NCI-H1694 treated with DMSO at 0.1 percent for 48 hours (cell line): ENCODE data around the gene MTX1.
"Not testable (repeated sequence)": the region's sequence is repeated elsewhere in the genome, so short reads cannot be mapped to it uniquely, and the experiment has no call there.

Source experiments
- DNase-seq: peaks from one replicate; lab custom pipeline; 2025; lab: John Stamatoyannopoulos, UW

Gene MTX1

DNA sequence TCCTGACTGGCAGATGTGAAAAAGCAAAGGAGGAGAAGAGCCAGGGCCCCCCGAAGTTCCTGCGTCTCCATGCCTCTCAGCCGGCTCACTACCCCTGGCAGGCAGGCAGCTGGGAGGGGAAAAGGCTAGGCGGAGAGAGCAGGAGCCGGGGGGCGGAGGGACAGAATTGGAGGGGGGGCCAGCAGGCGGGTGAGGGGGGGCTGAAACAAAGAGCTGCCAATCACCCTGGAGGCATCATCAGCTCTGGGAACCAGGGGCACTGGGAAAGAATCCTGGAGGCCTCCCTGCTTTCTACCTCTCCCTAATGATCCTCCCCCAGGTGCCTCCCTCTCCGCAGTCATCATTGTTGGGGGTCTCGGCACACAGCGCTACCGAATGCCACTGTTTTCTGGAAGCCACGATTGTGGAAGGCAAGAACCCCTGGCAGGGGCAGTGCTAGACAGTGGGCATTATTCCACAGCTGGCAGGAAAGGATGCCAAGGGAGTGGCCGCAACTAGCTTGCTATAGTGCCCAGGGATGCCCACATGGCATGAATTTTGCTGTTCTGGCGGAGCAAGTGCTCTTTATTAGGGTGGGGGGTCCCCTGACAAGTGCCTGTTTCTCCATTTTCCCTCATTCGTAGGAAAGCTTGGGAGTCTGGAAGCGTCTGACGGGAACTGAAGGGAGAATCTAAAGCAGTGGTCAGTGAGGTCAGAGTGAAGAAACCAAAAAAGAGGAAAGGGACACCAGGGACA is 522 bp upstream of the MTX1 start, which contains the start of gene THBS3:
THBS3 (minus strand) TSS at position 92 of the 735 bp plus-strand sequence; CDS start at position 71, 21 bp downstream.
- DNase-seq: peak; percentile 88

GRCh38 chr1:155209312-155209721 is 822 bp downstream of the MTX1 start:
- DNase-seq: no peak

GRCh38 chr1:155210314-155211104 is 2.0 kb downstream of the MTX1 start:
- DNase-seq: no peak

DNA sequence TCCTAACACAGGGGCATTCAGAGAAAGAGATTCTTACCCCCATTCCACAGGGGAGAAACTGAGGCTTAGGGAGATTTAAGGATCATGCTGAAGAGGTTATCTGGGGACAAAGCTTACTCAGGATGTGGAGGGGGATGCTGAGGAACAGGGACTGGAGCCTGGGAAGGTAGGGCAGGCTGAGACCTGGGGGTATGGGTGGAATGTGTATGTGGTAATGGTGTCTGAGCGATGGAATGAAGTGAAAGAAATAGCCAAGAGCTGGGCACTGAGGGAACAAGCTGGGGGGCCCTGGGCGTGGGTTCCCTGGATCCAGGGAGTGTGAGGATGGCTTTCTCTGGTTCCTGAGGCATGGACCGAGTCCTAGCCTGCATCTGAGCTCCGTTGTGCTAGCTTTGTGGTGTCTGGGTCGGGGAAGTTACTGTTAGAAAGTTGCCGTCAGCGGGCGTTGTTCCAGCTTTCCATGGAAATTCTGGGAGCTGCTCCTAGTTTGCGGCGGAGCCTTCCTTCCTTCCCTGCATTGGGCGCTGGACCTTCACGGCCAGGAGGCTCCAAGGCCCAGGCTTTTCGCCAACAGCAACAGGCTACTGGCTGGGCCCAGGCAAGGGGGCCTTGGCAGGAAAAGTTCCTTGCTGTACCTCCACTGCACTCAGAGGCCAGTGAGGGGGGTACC is 3.0 kb downstream of the MTX1 start:
- DNase-seq: not testable (repeated sequence)

- not testable (repeated sequence) for DNase-seq
Measured at GRCh38 chr1:155212051-155212440, 3.6 kb downstream of the MTX1 start.

GRCh38 chr1:155214702-155215101 is 6.2 kb downstream of the MTX1 start:
- DNase-seq: not testable (repeated sequence)

DNA sequence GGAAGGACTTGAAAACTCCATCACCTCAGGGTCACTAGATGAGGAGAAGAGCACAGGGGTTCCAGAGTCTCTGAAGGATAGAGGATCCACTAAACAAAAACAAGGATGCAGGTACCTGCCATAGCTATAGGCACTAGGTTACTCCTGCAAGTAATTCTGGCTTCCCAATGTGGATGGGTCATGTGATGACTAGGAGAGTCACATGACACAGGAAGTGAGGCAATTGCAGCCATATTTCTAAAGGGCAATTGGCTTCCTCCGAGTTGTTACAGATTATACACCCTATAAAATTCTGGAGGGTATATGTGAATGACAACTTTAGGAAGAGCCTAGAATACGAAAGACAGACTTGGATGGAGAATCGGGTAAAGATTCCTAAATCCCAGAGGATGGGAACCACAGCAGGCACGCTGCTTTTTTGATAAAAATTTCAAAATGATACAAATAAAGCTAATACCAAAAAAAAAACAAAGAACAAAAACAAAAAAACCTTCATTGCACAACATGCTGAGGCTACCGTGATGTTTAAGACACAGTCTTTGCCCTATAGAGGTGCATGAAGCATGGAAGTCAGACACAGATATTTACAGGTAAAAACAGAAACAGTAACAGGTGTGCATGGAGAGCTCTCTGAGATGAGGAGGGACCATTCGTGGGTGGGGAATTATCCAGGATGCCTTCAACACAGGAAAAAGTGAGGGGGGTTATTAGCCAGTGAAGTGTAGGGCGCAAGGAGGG is 10.5 kb downstream of the MTX1 start:
- no peak for DNase-seq

DNA sequence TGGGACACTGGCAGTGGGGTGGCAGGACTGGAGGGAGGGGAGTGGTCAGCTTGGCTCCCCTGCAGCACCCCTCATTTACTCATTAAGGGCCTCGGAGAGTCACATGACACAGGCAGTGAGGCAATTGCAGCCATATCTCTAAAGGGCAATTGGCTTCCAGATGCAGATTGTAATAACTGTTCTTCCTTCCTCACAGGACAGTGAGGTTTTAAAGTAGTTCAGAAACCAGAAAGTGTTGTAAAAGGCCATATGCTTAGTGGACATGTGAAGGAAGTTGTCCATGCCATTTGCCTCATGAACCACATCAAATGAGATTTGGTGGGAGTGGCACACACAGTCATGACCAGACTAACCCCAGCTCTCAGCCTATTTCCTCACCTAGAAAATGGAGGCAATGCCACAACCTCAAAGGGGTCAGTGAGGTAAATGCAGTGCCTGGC is 11.1 kb downstream of the MTX1 start:
- no peak for DNase-seq

GRCh38 chr1:155220211-155220965 is 11.9 kb downstream of the MTX1 start:
- not testable (repeated sequence) for DNase-seq

- no peak for DNase-seq
Measured at GRCh38 chr1:155223047-155223446, 14.6 kb downstream of the MTX1 start.

GRCh38 chr1:155225404-155225759 is 16.9 kb downstream of the MTX1 start:
- DNase-seq: not testable (repeated sequence)

DNA sequence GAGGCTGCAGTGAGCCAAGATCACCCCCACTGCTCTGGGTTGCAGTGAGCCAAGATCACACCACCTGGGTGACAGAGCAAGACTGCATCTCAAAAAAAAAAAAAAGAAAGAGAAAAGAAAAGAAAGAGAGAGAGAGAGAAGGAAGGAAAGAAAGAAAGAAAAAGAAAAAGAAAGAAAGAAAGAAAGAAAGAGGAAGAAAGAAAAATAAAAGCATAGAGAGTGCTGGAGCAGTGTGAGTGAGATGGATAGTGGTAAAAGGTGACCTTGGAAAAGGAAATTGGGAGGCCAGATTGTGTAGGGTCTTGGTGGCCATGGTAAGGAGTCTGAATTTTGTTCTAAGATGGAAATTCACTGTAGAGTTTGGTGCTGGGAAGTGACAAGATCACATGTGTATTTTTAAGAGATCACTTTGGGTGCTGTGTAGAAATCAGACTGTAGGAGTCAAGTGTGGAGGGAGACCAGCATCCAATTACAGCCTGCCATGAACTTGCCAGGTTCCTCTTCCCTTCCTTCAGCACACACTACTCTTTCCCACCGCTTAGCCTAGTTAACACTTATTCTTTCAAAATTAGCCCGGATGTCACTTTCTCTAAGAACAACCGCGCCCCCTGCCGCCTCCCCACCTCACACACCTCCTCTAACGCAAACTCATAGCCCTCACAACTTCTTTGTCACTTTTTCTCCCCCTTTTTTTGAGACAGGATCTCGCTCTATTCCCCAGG is 17.9 kb downstream of the MTX1 start:
- peak; percentile 94 for DNase-seq

GRCh38 chr1:155226910-155227260 is 18.4 kb downstream of the MTX1 start:
- DNase-seq: peak; percentile 81

GRCh38 chr1:155227261-155228095 is 19.0 kb downstream of the MTX1 start:
- DNase-seq: peak; percentile 100

DNA sequence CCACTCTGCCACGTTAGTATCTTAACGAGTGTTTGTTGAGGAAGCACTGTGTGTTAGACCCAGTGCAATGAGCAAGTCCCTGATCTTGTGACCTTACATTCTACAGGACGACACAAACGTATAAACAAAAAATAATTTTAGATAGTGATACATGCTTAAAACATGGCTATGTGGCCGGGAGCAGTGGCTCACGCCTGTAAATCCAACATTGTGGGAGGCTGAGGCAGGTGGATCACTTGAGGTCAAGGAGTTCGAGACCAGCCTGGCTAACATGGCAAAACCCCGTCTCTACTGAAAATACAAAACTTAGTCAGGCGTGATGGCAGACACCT is 19.6 kb downstream of the MTX1 start:
- no peak for DNase-seq

DNA sequence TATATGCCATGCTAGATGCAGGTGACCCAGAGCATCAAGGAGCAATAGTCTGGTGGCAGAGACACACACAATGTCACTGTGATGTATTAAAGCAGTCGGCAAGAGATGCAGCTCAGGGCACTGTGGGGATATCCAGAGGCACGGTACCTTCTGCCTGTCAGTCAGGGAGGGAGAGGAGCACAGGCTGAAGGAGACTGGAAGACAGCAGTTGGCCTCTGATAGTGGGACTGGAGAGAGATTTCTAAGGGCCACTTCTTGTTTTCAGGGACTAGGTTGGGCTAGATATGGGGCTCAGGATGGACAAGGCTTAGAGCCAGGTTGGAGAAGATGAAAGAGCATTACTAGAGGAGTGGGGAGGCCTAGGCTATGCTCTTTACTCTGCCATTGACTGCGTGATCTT is 22.8 kb downstream of the MTX1 start:
- DNase-seq: not testable (repeated sequence)

DNA sequence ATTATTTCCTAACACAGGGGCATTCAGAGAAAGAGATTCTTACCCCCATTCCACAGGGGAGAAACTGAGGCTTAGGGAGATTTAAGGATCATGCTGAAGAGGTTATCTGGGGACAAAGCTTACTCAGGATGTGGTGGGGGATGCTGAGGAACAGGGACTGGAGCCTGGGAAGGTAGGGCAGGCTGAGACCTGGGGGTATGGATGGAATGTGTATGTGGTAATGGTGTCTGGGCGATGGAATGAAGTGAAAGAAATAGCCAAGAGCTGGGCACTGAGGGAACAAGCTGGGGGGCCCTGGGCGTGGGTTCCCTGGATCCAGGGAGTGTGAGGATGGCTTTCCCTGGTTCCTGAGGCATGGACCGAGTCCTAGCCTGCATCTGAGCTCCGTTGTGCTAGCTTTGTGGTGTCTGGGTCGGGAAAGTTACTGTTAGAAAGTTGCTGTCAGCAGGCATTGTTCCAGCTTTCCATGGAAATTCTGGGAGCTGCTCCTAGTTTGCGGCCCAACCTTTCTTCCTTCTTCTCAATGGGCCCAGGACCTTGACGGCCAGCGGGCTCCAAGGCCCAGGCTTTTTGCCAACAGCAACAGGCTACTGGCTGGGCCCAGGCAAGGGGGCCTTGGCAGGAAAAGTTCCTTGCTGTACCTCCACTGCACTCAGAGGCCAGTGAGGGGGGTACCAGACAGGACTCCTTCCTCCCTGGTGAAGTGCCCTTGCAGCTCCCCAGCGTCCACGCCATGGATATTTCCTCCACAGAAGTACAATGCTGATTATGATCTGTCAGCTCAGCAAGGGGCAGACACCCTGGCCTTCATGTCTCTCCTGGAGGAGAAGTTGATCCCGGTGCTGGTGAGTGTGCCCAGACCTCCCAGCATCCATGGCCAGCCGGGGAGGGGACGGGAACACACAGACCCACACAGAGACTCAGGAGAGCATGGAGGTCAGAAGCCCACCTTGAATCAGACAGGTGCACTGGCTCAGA is 23.8 kb downstream of the MTX1 start:
- DNase-seq: not testable (repeated sequence)

GRCh38 chr1:155233502-155233901 is 25.0 kb downstream of the MTX1 start:
- not testable (repeated sequence) for DNase-seq

DNA sequence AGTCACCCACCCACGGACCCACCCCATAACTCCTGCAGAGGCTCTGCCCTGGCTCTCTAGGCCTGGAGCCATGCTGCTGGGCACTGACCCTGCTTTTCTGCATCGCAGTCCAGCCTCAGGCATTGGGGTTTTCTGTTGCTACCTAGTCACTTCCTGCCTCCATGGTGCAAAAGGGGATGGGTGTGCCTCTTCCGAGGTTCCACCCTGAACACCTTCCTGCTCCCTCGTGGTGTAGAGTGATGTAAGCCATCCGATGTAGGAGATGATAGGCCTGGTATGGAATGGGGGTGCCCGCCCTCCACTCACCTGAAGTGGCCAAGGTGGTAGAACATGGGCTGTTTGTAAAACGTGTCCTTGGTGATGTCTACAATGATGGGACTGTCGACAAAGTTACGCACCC is 26.9 kb downstream of the MTX1 start:
- not testable (repeated sequence) for DNase-seq
